ENCODE measurements around the gene GINS2.

The GINS2 gene

DNA sequence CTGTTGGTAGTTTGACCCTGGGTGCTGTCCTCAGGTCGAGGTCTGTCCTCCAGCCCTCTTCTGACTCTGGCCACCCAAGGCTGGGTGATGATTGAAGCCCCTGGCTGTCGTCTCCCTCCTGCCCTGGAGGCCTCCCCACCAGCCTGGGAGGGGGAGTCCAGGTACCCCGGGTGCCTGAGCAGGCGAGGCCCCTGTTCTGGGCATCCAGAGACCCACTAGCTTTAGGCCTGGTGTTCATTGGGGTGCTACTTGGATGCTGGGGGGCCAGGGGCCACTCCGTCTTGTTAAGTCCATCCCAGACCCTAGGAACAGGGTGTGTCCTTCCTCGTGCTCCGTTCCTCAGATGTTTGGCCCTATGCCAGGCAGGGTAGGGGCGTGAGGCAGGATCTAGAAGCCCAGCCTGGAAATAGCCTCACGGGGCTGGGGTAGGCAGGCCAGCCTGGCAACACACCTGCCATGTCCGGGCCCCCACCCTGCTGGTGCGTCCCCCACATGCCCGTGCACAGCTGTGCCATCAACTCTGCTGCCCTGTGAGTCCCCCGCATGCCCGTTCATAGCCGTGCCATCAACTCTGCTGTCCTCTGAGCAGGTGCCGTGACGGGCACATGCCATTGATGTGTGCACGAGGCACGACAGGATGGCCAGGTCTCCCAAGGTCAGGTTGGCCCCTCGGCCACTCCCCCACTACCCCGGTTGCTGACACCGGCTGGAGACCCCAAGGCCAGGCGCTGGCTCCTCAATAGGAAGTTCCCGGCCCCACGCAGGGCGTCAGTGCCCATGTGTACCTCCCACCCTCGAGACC lies 36.9 kb downstream of the GINS2 start:
- TF ChIP-seq, protein P1, sequence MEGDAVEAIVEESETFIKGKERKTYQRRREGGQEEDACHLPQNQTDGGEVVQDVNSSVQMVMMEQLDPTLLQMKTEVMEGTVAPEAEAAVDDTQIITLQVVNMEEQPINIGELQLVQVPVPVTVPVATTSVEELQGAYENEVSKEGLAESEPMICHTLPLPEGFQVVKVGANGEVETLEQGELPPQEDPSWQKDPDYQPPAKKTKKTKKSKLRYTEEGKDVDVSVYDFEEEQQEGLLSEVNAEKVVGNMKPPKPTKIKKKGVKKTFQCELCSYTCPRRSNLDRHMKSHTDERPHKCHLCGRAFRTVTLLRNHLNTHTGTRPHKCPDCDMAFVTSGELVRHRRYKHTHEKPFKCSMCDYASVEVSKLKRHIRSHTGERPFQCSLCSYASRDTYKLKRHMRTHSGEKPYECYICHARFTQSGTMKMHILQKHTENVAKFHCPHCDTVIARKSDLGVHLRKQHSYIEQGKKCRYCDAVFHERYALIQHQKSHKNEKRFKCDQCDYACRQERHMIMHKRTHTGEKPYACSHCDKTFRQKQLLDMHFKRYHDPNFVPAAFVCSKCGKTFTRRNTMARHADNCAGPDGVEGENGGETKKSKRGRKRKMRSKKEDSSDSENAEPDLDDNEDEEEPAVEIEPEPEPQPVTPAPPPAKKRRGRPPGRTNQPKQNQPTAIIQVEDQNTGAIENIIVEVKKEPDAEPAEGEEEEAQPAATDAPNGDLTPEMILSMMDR (IDR thresholded peaks at IDR 0.05), result no peak
- peak overlapping the region in 1 of 2 donors; percentile 67 for H3K27ac ChIP-seq
- H3K4me3 ChIP-seq, result no peak overlapping the region
- DNase-seq (ENCODE audit: low spot score), result no peak

DNA sequence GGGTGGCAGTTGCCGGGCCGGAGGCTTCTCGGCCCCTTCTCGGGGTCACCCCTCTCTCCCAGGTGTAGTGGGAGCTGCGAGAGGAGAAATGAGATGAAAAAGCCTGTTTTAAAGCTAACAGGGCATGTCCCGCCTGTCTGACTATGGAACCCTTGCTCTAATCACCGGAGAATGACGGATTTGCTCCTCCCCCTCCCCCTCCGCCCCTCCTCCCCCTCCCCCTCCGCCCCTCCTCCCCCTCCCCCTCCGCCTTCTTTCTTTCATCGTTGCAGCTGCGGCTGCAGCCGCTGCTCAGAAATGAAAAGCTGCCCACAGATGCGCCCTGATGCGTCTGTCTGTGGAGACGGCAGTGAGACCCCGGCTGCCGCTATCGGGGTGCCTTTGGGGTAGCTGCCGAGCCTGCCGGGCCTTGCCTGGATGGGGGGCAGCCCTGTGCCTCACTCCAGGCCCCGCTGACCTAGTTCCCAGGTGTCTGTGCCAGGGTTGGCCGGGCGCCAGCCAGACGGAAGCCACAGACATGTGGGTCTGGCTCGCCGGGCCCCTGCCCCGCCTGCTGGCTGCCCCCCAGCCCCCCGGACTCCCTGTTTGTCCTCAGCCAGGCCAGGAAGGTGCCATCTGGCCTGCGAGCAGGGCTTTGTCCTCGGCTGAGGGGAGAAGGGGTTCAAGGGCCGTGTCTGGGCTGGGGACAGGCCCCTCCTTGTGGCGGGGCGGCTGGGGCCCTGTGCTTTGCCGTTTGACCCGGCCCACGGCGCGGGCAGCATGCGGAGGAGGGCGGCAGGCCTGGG lies 37.7 kb downstream of the GINS2 start:
- TF ChIP-seq, protein P1 (IDR thresholded peaks at IDR 0.05), result no peak
- peak overlapping the region in 1 of 2 donors; percentile 67 for H3K27ac ChIP-seq
- H3K4me3 ChIP-seq, result no peak overlapping the region
- no peak for DNase-seq (ENCODE audit: low spot score)

DNA sequence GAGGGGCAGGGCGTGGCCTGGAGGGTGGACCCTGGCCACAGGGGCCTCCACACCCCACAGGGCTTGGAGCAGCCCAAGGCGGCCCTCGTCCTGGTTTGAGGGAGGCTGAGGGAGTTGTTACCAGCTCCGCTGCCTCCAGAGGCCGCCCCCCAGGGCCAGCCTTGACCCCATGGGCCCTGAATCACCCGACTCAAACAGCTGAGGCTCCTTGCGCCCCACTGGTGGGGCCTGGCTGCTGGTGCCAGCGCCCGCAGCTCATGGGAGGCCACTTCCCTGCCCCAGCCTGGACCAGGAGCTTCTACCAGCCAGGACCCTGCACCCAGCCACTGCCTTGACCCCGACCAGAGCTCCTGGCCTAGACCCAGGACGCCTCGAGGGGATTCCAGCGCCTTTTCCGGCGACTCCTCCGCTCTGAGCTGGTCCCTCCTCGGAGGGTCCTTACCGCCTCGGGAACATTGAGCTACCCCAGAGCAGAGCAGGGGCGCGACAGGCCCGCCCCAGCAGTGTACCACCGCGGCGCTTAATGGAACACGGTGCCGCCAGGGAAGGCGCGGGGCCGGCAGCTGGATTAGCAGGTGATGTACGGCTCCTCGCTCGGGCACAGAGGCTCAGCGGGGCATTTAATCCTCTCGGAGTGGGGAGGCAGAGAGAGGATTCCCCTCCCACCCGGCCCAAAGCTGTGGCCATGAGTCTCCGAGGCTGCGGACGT lies 38.5 kb downstream of the GINS2 start:
- Histone ChIP-seq H3K27ac (no peak overlapping the region), H3K4me3 (no peak overlapping the region)
- TF ChIP-seq, protein P1 (IDR thresholded peaks at IDR 0.05), result no peak
- DNase-seq (ENCODE audit: low spot score), result no peak

DNA sequence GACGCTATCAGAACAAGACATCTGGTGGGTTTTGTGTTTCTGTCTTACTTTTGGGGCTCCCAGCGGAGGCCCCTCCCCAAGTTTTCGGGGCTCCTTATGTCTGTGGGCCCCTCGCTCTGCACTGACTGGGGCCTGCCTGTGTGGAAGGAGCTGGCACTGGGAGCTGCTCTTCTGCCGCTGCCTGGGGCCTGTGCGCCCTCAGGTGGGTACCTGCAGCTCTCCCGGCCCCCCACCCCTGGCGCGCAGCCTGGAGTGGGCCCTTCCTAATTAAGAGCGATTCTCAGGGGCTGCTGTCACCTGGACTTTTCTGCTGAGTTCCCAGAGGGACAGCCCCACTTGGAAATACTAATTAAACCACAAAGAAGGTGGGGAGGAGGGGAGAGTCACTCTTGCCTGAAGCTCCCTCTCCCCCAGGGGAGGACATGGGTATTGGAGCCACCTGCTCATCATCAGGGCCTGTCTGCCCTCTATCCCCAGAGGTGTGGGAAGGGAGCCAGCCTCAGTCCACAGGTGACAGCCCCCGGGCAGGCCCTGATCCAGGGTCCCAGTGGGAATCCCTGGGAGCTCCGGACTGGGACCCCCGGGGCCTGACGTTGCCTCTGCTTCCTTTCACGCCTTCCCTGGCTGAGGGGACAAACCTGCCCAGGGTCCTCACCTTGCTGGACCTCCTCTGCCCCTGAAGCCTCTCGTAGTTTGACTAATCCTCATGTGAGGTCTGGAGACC lies 39.2 kb downstream of the GINS2 start:
- H3K27ac ChIP-seq, result no peak overlapping the region
- TF ChIP-seq, protein P1 (IDR thresholded peaks at IDR 0.05), result no peak
- DNase-seq (ENCODE audit: low spot score), result no peak
- H3K4me3 ChIP-seq, result no peak overlapping the region

DNA sequence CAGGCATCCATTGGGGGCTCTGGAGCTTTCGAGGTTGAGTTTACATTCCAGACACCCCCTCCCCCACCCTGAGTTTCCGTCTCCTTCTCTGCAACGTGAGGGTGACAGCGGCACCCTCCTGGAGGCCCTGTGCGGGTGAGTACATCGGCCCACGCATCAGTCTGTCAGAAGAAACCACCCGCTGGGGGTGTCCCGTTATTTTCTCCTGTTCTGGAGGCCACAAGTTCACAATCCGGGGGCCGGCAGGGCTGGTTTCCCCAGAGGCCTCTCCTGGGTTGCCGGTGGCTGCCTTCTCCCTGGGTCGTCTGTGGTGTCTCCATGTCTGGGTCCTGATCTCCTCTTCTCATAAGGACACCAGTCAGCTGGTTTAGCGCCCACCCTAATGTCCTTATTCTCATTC lies 39.9 kb downstream of the GINS2 start:
- DNase-seq (ENCODE audit: low spot score), result no peak
- H3K27ac ChIP-seq, result no peak overlapping the region
- TF ChIP-seq, protein P1 (IDR thresholded peaks at IDR 0.05), result no peak
- H3K4me3 ChIP-seq, result no peak overlapping the region

DNA sequence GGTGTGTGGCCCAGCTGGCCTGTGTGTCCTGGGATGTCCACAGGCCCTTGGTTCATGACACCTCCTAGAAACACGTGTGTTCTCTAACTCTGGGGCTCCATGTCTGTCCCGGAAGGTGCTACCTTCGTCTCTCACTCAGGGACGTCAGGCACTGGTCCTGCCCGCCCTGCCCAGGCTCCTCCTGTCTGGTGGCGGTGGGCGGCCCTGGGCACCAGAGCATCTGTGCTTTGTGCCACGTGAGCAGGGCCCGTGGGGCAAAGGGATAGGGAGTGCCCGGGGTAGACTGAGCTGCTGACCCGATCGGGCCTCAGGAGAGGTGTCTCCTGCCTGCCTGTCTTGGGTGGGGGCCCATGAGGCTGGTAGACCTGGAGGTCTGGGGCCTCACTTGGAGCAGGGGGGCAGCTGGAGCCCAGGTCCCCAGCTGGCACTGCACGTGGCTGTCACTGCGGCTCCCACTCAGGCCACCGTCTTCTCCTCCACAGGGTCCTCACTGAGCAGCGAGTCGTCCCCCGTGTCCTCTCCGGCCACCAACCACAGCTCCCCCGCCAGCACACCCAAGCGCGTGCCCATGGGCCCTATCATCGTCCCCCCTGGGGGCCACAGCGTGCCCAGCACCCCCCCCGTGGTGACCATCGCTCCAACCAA lies 40.6 kb downstream of the GINS2 start:
- DNase-seq (ENCODE audit: low spot score), result no peak
- no peak overlapping the region for H3K4me3 ChIP-seq
- TF ChIP-seq, protein P1 (IDR thresholded peaks at IDR 0.05), result no peak

More for the DNA sequence above, 40.6 kb downstream of the GINS2 start:
- H3K27ac ChIP-seq, result no peak overlapping the region
